Bronchial epithelial cell (primary cell): ENCODE data around the gene DPP6. TPM values are rescaled to one million over a fixed set of nuclear protein-coding genes. Genes with fewer than 3 reads are reported as not detected.

Experiments used
- DNase-seq: peaks from one replicate; pipeline ENCODE4 v3.0.0-alpha.2; 2010; ENCODE audit warnings: low read depth
- FAIRE-seq: peaks from 2 replicates; lab custom pipeline; 2011; peaks lifted over from hg19 to GRCh38; lab: Jason Lieb, UNC
- H3K27me3 ChIP-seq: 2 replicates; pipeline ENCODE4 v1.5.1; 2011; ENCODE audit warnings: low read length; ENCODE audit not compliant: control insufficient read depth, insufficient read depth
- H3K36me3 ChIP-seq: 2 replicates; pipeline ENCODE4 v1.5.1; 2011; ENCODE audit warnings: low read length; ENCODE audit not compliant: control insufficient read depth, insufficient read depth
- H3K4me3 ChIP-seq: 2 replicates; pipeline ENCODE4 v1.5.1; 2011; ENCODE audit warnings: mild to moderate bottlenecking, low read depth, low read length, control low read depth
- CTCF ChIP-seq: IDR thresholded peaks from 2 replicates; pipeline ENCODE4 v1.5.1; 2011; ENCODE audit warnings: mild to moderate bottlenecking, moderate library complexity, low read length, control low read depth, inconsistent platforms; ENCODE audit not compliant: insufficient read depth, severe bottlenecking
- total RNA-seq: library from RNA; depleted of rRNA; stranded (reverse); fragments of >200 nt; gene quantifications from 2 replicates; pipeline ENCODE4 v1.2.1, GENCODE V29; 2014

Gene DPP6
- total RNA-seq, 1 donor from 2014 or later = not detected

GRCh38 chr7:154440058-154440457 lies 387.9 kb downstream of the DPP6 start:
- Histone ChIP-seq H3K4me3 (no peak overlapping the region), H3K27me3 (no peaks in the 10 kb centered on the region), H3K36me3 (no peaks in the 10 kb centered on the region)
- FAIRE-seq (no peak), DNase-seq (no peak)
- no peak for TF ChIP-seq CTCF

- FAIRE-seq = no peak
- no peak for TF ChIP-seq CTCF
Measured at GRCh38 chr7:154440651-154441050, 388.5 kb downstream of the DPP6 start.

GRCh38 chr7:154441811-154442210 lies 389.6 kb downstream of the DPP6 start:
- H3K36me3 ChIP-seq = no peaks in the 10 kb centered on the region
- DNase-seq = no peak
- no peaks in the 10 kb centered on the region for H3K27me3 ChIP-seq
- TF ChIP-seq CTCF = no peak
- no peak for FAIRE-seq
- H3K4me3 ChIP-seq = no peak overlapping the region

More at GRCh38 chr7:154440651-154441050, 388.5 kb downstream of the DPP6 start:
- DNase-seq = no peak
- no peak overlapping the region for H3K4me3 ChIP-seq
- H3K27me3 ChIP-seq = no peaks in the 10 kb centered on the region
- H3K36me3 ChIP-seq = no peaks in the 10 kb centered on the region

- TF ChIP-seq CTCF = no peak
- DNase-seq (no peak), FAIRE-seq (no peak)
- no peaks in the 10 kb centered on the region for H3K27me3 ChIP-seq
- H3K4me3 ChIP-seq = no peak overlapping the region
- H3K36me3 ChIP-seq = no peaks in the 10 kb centered on the region
Measured at GRCh38 chr7:154442939-154443338, 390.7 kb downstream of the DPP6 start.

- no peaks in the 10 kb centered on the region for H3K36me3 ChIP-seq
- no peak for FAIRE-seq
Measured at GRCh38 chr7:154450451-154450850, 398.3 kb downstream of the DPP6 start.

More at GRCh38 chr7:154450451-154450850, 398.3 kb downstream of the DPP6 start:
- DNase-seq = no peak
- TF ChIP-seq CTCF = no peak
- Histone ChIP-seq H3K27me3 (no peaks in the 10 kb centered on the region), H3K4me3 (no peak overlapping the region)
